ENCODE data around the gene BEND2.
A peak's percentile ranks its signal among the peaks of the same experiment; 100 is the strongest.
"Not testable (repeated sequence)": the region's sequence is repeated elsewhere in the genome, so short reads cannot be mapped to it uniquely, and the experiment has no call there.

BEND2 gene

DNA sequence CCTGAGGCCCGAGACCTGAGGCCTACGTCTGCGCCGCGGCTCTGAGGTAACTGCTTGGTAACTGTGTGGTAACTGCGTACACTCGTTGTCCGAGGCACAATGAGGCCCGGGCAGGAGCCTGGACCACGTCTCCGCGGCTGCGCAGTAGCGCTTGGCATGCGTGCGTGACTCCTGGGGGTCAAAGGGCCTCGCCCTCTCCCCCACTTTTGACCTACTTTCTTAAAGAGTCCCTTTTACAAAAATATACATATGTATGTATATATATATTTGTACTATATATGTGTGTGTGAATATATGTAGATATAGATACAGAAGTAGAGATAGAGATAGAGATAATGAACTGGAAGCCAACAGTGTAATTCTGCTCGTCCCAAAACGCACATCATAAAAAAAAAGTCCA is at the start of gene BEND2:
TSS of gene BEND2 (minus strand) at position 101 of the 400 bp plus-strand sequence. CDS start 136 bp downstream, outside the sequence.
- no peak for DNase-seq

DNA sequence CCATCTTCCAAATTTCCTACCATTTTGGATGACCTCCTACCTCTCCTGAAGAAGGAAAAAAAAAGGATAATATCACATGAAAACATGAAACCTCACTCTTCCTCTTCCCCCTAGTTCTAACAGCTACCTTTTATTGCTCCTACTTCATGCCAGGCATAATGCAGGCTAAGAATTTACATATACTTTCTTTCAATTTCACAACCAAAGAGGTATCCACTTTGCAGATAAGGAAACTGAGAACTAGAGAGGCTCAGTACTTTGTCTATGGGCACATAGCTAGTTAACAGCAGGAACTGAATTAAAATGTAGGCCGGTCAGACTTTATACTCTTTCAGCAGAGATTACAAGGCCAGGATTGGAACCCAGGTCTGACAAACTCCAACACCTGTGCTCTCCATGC is 34.4 kb upstream of the BEND2 start:
- no peak for DNase-seq

GRCh38 chrX:18252644-18253359 is 32.1 kb upstream of the BEND2 start:
- no peak for DNase-seq

GRCh38 chrX:18229646-18230045 is 9.0 kb upstream of the BEND2 start:
- DNase-seq, result not testable (repeated sequence)

DNA sequence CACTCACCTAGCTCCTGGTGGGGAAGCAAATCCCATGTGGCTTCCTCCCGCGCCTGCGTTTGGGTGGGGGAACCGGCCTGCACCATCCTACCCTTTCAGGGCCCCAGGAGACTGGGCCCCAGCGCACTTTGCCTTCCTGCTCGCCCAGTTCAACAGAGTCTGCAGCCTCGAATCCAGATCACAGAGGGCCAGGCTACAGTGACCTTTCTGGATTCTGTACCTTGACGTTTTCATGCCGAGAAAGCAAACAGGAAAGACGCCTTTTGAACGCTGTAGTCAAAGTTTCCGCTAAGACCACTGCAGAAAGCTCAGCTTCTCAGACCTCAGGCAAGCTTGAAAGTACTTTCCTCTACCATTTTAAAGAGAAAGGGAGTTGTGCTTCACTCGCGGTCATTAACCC is 7.4 kb upstream of the BEND2 start:
- DNase-seq, result no peak

DNA sequence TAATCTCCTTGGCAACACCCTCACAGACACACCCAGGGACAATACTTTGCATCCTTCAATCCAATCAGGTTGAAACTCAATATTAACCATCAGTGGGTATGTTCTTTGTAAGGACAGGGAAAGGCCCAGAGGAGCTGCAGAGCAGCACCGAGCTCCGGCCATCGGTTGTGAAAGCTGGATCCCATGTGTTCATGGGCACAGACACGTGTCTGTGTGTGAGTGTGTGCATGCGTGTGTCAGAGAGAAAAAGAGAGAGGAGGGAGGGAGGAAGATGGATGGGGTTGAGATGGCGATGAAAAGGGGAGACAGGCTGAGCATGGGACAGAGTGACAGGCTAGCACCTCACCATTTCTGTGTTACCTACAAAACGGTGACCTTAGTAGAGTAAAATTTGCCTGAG is 6.8 kb upstream of the BEND2 start:
- no peak for DNase-seq

DNA sequence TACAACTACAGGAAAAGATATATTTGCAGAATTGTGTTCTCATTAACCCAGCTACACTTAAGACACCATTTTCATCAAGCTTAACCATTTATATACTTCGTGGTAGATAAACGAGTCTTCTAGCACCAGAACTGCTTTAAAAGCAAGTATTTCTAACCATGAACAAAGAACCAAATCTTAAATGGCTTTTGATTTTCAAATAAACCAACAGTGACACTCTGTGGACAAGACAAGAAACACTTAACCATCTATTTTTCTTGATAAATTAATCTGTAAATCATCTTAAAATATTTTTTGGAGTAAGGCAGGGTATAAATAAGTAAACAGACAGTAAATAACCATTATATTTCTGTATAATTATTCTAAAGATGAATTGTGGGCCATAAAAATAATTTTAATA is 10.2 kb downstream of the BEND2 start:
- peak; percentile 21 for DNase-seq

DNA sequence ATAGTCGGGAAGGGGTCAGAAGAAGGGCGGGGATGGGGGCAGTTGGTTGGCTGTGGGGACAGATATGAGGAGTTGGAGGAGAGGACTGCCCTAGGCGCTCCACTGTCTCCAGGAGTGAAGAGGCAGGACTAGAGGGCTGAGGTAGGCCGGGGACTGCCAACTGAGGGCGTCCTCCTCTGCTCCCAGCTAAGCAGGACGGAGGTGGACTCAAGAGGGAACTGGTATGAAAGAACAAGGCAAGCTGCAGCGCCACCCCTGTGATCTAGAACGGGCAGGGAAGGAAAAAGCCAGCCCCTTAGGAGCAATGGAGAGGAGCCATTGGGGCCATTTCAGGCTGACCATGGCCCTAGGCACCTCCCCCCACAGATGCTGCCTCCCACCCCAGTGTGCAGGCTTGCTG is 14.0 kb downstream of the BEND2 start:
- DNase-seq, result no peak

DNA sequence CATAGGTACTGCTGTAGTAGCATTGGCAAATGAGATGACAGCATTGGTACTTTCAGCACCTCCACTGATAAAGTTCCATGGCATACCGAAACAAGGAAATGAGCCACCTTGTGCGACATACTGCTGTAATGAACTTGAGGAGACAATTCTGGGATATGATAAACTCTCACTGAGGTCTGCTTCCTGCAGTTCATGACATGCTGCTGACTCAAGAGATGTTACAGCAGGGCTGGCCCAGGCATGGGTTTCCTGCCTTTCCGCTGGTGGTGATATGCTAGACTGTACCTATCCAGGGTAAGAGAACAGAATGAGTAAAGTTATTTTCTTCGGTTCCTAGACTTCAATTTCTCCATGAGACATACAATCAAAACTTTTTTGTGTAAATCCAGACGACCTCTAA is 17.1 kb downstream of the BEND2 start:
- no peak for DNase-seq

DNA sequence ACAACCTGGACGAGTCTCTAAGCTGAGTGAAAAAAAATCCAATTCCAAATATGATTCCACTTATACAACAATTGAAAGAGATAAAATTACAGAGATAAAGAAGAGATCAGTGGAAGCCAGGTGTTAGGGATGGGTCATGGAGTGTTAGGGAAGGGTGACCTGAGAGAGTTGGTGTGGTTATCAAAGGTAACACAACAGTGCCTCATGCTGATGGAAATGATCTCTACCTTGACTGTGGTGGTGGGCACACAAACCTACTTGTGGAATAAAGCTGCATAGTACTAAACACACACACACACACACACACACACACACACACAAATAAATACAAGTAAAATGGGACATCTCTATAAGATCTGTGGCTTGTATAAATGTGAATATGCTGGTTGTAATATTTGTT is 26.0 kb downstream of the BEND2 start:
- DNase-seq, result no peak

- peak; percentile 20 for DNase-seq
Observed at GRCh38 chrX:18179446-18179845, 41.2 kb downstream of the BEND2 start.

GRCh38 chrX:18174971-18175370 is 45.7 kb downstream of the BEND2 start:
- DNase-seq, result no peak

- DNase-seq, result no peak
Observed at GRCh38 chrX:18174209-18174608, 46.5 kb downstream of the BEND2 start.

DNA sequence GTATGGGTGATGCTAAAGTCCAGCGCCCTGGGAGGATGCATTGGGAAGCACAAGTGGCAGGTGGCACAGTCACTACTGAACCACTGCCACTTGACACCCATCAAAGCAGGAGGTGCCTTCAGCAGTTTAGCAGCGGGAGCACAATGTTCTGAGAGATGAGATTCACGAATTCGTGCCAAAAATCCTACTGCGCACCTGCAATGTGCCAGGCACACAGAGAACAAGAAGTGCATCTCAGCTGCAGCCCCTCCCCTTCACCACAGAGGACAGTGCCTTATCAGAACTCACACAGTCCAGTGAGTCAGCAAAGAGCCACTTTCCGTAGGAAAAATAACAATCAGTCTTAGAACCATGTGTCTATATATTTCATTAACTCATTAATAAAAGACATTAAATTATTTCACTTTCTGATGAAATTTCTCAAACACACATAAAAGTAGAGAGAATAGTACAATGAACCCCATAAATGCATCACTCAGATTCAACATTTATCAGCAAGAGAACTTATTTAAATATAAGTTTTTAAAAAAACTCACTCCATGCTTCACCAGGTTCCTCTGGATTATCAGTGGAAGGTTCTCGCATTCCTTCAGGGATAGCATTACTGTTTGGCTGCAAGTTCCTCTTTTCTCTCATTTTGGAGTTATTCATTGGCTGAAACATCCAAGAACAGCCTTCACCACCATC is 47.0 kb downstream of the BEND2 start:
- DNase-seq, result peak; percentile 90

DNA sequence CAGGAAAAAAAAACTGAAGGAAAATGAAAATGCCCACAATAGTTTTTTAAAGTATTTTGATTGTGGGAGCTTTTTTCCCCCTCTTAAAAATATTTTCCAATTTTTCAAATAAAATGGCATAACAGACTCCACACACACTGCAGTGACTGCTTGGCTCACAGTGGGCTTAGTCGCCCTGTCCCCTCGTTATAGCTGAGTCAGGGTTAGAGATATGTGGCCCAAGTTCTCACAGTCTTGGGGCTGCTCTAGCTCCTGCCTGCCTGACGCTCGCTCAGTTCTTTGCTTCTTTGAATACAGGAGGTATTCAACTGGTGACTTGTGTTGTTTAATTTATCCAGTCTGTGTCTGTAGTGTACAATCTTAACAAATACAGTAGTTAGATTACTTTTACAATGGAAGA is 47.7 kb downstream of the BEND2 start:
- DNase-seq, result no peak

GRCh38 chrX:18170910-18171309 is 49.8 kb downstream of the BEND2 start:
- no peak for DNase-seq

- no peak for DNase-seq
Observed at GRCh38 chrX:18166068-18166467, 54.6 kb downstream of the BEND2 start.

GRCh38 chrX:18160369-18160768 is 60.3 kb downstream of the BEND2 start:
- no peak for DNase-seq

GRCh38 chrX:18158963-18159362 is 61.7 kb downstream of the BEND2 start:
- DNase-seq, result no peak

GRCh38 chrX:18151649-18152048 is 69.0 kb downstream of the BEND2 start:
- DNase-seq, result peak; percentile 28

- DNase-seq, result no peak
Observed at GRCh38 chrX:18151157-18151556, 69.5 kb downstream of the BEND2 start.

- DNase-seq, result no peak
Observed at GRCh38 chrX:18149454-18149853, 71.2 kb downstream of the BEND2 start.

GRCh38 chrX:18146954-18147353 is 73.7 kb downstream of the BEND2 start:
- DNase-seq, result peak; percentile 63

DNA sequence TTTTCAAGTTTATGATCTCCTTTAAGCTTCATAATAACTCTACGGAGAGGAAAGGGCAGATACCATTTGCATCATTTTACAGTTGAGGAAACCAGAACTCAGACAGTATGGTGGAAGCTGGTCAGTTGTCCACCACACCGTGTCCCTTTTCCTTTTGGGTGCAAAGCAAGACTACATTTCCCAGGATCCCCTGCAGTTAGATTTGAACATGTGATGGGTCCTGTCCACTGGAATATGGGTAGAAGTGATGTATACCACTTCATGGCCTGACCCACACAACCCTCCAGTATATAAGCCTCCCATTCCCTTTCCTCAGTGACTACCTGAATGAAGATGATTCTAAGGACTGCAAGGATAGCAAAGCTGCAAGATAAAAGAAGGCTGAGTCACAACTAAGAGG is 74.7 kb downstream of the BEND2 start:
- DNase-seq, result no peak

- no peak for DNase-seq
Observed at GRCh38 chrX:18136816-18137215, 83.9 kb downstream of the BEND2 start.

Data from hematopoietic multipotent progenitor cell treated with erythropoietin and hydrocortisone succinate and interleukin-3 and kit ligand, for 6 days (in vitro differentiated cells).